Mesothelial cell of epicardium (in vitro differentiated cells): ENCODE results near the gene ADARB1. TPM values are rescaled to one million over a fixed set of nuclear protein-coding genes. Genes with fewer than 3 reads are reported as not detected.

Experiments
- DNase-seq, 2 experiments: peaks; one replicate each; pipeline ENCODE4 v3.0.0; 2021; ENCODE audit warnings: low spot score in 2 of 2; ENCODE audit not compliant: unreplicated experiment in 2 of 2
- H3K27ac Mint-ChIP-seq: 2 replicates; pipeline ENCODE4 v1.8.0; 2021; ENCODE audit warnings: mixed read lengths
- H3K27me3 Mint-ChIP-seq: 2 replicates; pipeline ENCODE4 v1.8.0; 2021; ENCODE audit warnings: low read depth, mixed read lengths
- H3K36me3 Mint-ChIP-seq: 2 replicates; pipeline ENCODE4 v1.8.0; 2021; ENCODE audit warnings: mixed read lengths
- H3K4me1 Mint-ChIP-seq: 2 replicates; pipeline ENCODE4 v1.8.0; 2021; ENCODE audit warnings: mixed read lengths
- H3K4me3 Mint-ChIP-seq: 2 replicates; pipeline ENCODE4 v1.8.0; 2021; ENCODE audit warnings: mild to moderate bottlenecking, moderate library complexity, mixed read lengths
- H3K9me3 Mint-ChIP-seq: 2 replicates; pipeline ENCODE4 v1.8.0; 2021; ENCODE audit warnings: mixed read lengths
- total RNA-seq: library from RNA; stranded (reverse); gene quantifications from 3 replicates; pipeline ENCODE4 v1.2.1, GENCODE V29; 2021
- TF ChIP-seq, protein P1 (sequence below): fragments of 200-600 bp; sonication (generic); IDR thresholded peaks from one replicate; pipeline ENCODE4 v1.5.0; 2021; ENCODE audit warnings: antibody characterized with exemption; ENCODE audit not compliant: unreplicated experiment

ADARB1 gene
- total RNA-seq, 1 donor from 2014 or later: 26.5 TPM

GRCh38 chr21:45231705-45232104 lies 157.3 kb downstream of the ADARB1 start:
- no peak overlapping the region for H3K27ac Mint-ChIP-seq
- peaks cover 3% of the 10 kb centered on the region for H3K9me3 Mint-ChIP-seq
- H3K36me3 Mint-ChIP-seq: no peaks in the 10 kb centered on the region

GRCh38 chr21:45234127-45234526 lies 159.7 kb downstream of the ADARB1 start:
- Mint-ChIP-seq H3K36me3 (peaks cover 1% of the 10 kb centered on the region), H3K9me3 (peaks cover 13% of the 10 kb centered on the region), H3K4me1 (no peaks in the 10 kb centered on the region), H3K4me3 (no peak overlapping the region), H3K27me3 (peaks cover 2% of the 10 kb centered on the region), H3K27ac (no peak overlapping the region)
- TF ChIP-seq, protein P1, sequence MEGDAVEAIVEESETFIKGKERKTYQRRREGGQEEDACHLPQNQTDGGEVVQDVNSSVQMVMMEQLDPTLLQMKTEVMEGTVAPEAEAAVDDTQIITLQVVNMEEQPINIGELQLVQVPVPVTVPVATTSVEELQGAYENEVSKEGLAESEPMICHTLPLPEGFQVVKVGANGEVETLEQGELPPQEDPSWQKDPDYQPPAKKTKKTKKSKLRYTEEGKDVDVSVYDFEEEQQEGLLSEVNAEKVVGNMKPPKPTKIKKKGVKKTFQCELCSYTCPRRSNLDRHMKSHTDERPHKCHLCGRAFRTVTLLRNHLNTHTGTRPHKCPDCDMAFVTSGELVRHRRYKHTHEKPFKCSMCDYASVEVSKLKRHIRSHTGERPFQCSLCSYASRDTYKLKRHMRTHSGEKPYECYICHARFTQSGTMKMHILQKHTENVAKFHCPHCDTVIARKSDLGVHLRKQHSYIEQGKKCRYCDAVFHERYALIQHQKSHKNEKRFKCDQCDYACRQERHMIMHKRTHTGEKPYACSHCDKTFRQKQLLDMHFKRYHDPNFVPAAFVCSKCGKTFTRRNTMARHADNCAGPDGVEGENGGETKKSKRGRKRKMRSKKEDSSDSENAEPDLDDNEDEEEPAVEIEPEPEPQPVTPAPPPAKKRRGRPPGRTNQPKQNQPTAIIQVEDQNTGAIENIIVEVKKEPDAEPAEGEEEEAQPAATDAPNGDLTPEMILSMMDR: no peak
- DNase-seq: no peak

More at GRCh38 chr21:45231705-45232104, 157.3 kb downstream of the ADARB1 start:
- Mint-ChIP-seq H3K4me3 (no peak overlapping the region), H3K27me3 (peaks cover 2% of the 10 kb centered on the region), H3K4me1 (peaks cover 6% of the 10 kb centered on the region)
- TF ChIP-seq, protein P1: no peak
- no peak for DNase-seq

GRCh38 chr21:45234965-45235364 lies 160.6 kb downstream of the ADARB1 start:
- H3K36me3 Mint-ChIP-seq: peaks cover 1% of the 10 kb centered on the region
- TF ChIP-seq, protein P1: no peak

GRCh38 chr21:45235488-45235887 lies 161.1 kb downstream of the ADARB1 start:
- Mint-ChIP-seq H3K4me3 (no peak overlapping the region), H3K27ac (no peak overlapping the region), H3K9me3 (peaks cover 14% of the 10 kb centered on the region), H3K36me3 (peaks cover 1% of the 10 kb centered on the region), H3K27me3 (peaks cover 2% of the 10 kb centered on the region), H3K4me1 (no peaks in the 10 kb centered on the region)
- TF ChIP-seq, protein P1: no peak
- DNase-seq: no peak

More at GRCh38 chr21:45234965-45235364, 160.6 kb downstream of the ADARB1 start:
- no peak for DNase-seq
- peaks cover 13% of the 10 kb centered on the region for H3K9me3 Mint-ChIP-seq
- no peak overlapping the region for H3K27ac Mint-ChIP-seq
- peaks cover 2% of the 10 kb centered on the region for H3K27me3 Mint-ChIP-seq
- no peak overlapping the region for H3K4me3 Mint-ChIP-seq
- H3K4me1 Mint-ChIP-seq: no peaks in the 10 kb centered on the region

DNA sequence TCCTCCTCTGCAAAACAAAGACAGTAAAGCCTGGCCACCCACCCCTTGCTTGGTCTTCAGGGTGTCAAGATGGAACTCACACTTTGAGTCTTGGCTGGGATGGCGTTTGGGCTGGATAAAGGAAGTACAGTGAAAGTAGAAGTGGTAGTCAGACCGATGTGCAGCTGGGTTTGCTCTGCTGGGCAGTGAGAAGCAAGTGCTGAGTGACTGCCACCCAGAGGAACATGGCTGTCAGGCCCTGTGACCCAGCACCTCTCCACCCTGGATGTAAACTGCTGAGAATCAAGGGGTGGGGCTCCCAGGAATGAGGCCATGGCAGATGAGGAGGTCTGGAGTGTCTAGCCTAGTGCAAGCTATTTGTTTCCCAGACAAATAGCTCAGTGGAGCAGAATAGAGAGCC lies 162.1 kb downstream of the ADARB1 start:
- TF ChIP-seq, protein P1: no peak

GRCh38 chr21:45237401-45237800 lies 163.0 kb downstream of the ADARB1 start:
- peaks cover 29% of the 10 kb centered on the region for H3K9me3 Mint-ChIP-seq
- TF ChIP-seq, protein P1: no peak
- no peak overlapping the region for H3K4me3 Mint-ChIP-seq
- H3K27me3 Mint-ChIP-seq: peaks cover 2% of the 10 kb centered on the region
- no peaks in the 10 kb centered on the region for H3K4me1 Mint-ChIP-seq
- no peak overlapping the region for H3K27ac Mint-ChIP-seq
- no peak for DNase-seq
- peaks cover 6% of the 10 kb centered on the region for H3K36me3 Mint-ChIP-seq

More for the DNA sequence above, 162.1 kb downstream of the ADARB1 start:
- no peak for DNase-seq
- H3K36me3 Mint-ChIP-seq: peaks cover 1% of the 10 kb centered on the region
- no peak overlapping the region for H3K27ac Mint-ChIP-seq
- H3K4me1 Mint-ChIP-seq: no peaks in the 10 kb centered on the region
- peaks cover 2% of the 10 kb centered on the region for H3K27me3 Mint-ChIP-seq
- H3K9me3 Mint-ChIP-seq: peaks cover 23% of the 10 kb centered on the region
- no peak overlapping the region for H3K4me3 Mint-ChIP-seq
